Activated naive CD4-positive, alpha-beta T cell treated with anti-CD3 and anti-CD28 coated beads, Interleukin-2, amount 50 U/mL, for 24 hours (primary cell): ENCODE results near the gene PALD1.

Experiments
- H3K27ac Mint-ChIP-seq: one replicate; pipeline ENCODE4 v1.8.0; 2021; ENCODE audit warnings: mild to moderate bottlenecking, mixed read lengths
- H3K27me3 Mint-ChIP-seq: one replicate; pipeline ENCODE4 v1.8.0; 2021; ENCODE audit warnings: mixed read lengths
- H3K36me3 Mint-ChIP-seq: one replicate; pipeline ENCODE4 v1.8.0; 2021; ENCODE audit warnings: mixed read lengths
- H3K4me1 Mint-ChIP-seq: one replicate; pipeline ENCODE4 v1.8.0; 2021; ENCODE audit warnings: mixed read lengths
- H3K4me3 Mint-ChIP-seq: one replicate; pipeline ENCODE4 v1.8.0; 2021; ENCODE audit warnings: mild to moderate bottlenecking, mixed read lengths
- H3K9me3 Mint-ChIP-seq: one replicate; pipeline ENCODE4 v1.8.0; 2021; ENCODE audit warnings: mixed read lengths

The PALD1 gene

GRCh38 chr10:70445718-70446657, 32.6 kb upstream of the PALD1 start:
- peaks cover 1% of the 10 kb centered on the region for H3K4me1 Mint-ChIP-seq
- no peak overlapping the region for H3K4me3 Mint-ChIP-seq
- H3K27me3 Mint-ChIP-seq = peaks cover 9% of the 10 kb centered on the region
- H3K36me3 Mint-ChIP-seq = no peaks in the 10 kb centered on the region
- no peaks in the 10 kb centered on the region for H3K9me3 Mint-ChIP-seq
- H3K27ac Mint-ChIP-seq = no peak overlapping the region

- no peaks in the 10 kb centered on the region for H3K9me3 Mint-ChIP-seq
Measured at GRCh38 chr10:70448236-70448635, 30.3 kb upstream of the PALD1 start.

GRCh38 chr10:70455213-70455630, 23.3 kb upstream of the PALD1 start:
- no peak overlapping the region for H3K27ac Mint-ChIP-seq
- H3K9me3 Mint-ChIP-seq = no peaks in the 10 kb centered on the region
- peaks cover 12% of the 10 kb centered on the region for H3K27me3 Mint-ChIP-seq
- no peak overlapping the region for H3K4me3 Mint-ChIP-seq
- no peaks in the 10 kb centered on the region for H3K36me3 Mint-ChIP-seq
- H3K4me1 Mint-ChIP-seq = no peaks in the 10 kb centered on the region

More at GRCh38 chr10:70448236-70448635, 30.3 kb upstream of the PALD1 start:
- no peaks in the 10 kb centered on the region for H3K27me3 Mint-ChIP-seq
- H3K4me3 Mint-ChIP-seq = no peak overlapping the region
- no peaks in the 10 kb centered on the region for H3K36me3 Mint-ChIP-seq
- no peaks in the 10 kb centered on the region for H3K4me1 Mint-ChIP-seq
- H3K27ac Mint-ChIP-seq = no peak overlapping the region

GRCh38 chr10:70456164-70456563, 22.4 kb upstream of the PALD1 start:
- Mint-ChIP-seq H3K36me3 (no peaks in the 10 kb centered on the region), H3K4me3 (no peak overlapping the region), H3K4me1 (no peaks in the 10 kb centered on the region), H3K27ac (no peak overlapping the region), H3K9me3 (no peaks in the 10 kb centered on the region), H3K27me3 (peaks cover 15% of the 10 kb centered on the region)

- H3K4me3 Mint-ChIP-seq = no peak overlapping the region
- H3K9me3 Mint-ChIP-seq = no peaks in the 10 kb centered on the region
- no peaks in the 10 kb centered on the region for H3K4me1 Mint-ChIP-seq
- H3K27me3 Mint-ChIP-seq = peaks cover 15% of the 10 kb centered on the region
- no peak overlapping the region for H3K27ac Mint-ChIP-seq
- H3K36me3 Mint-ChIP-seq = no peaks in the 10 kb centered on the region
Measured at GRCh38 chr10:70457759-70458305, 20.7 kb upstream of the PALD1 start.

- Mint-ChIP-seq H3K9me3 (no peaks in the 10 kb centered on the region), H3K27ac (no peak overlapping the region), H3K4me1 (no peaks in the 10 kb centered on the region), H3K27me3 (peaks cover 15% of the 10 kb centered on the region), H3K4me3 (peak overlapping the region; percentile 52), H3K36me3 (no peaks in the 10 kb centered on the region)
Measured at GRCh38 chr10:70458329-70459060, 20.1 kb upstream of the PALD1 start.

GRCh38 chr10:70459061-70459773, 19.4 kb upstream of the PALD1 start:
- peaks cover 15% of the 10 kb centered on the region for H3K27me3 Mint-ChIP-seq
- H3K4me3 Mint-ChIP-seq = no peak overlapping the region
- no peak overlapping the region for H3K27ac Mint-ChIP-seq
- no peaks in the 10 kb centered on the region for H3K9me3 Mint-ChIP-seq
- no peaks in the 10 kb centered on the region for H3K4me1 Mint-ChIP-seq
- no peaks in the 10 kb centered on the region for H3K36me3 Mint-ChIP-seq

- peaks cover 15% of the 10 kb centered on the region for H3K27me3 Mint-ChIP-seq
- H3K36me3 Mint-ChIP-seq = no peaks in the 10 kb centered on the region
- no peak overlapping the region for H3K27ac Mint-ChIP-seq
- H3K4me1 Mint-ChIP-seq = no peaks in the 10 kb centered on the region
- H3K4me3 Mint-ChIP-seq = peak overlapping the region; percentile 70
- H3K9me3 Mint-ChIP-seq = no peaks in the 10 kb centered on the region
Measured at GRCh38 chr10:70459774-70460490, 18.6 kb upstream of the PALD1 start.

- Mint-ChIP-seq H3K27me3 (peaks cover 15% of the 10 kb centered on the region), H3K27ac (no peak overlapping the region), H3K4me1 (no peaks in the 10 kb centered on the region), H3K9me3 (no peaks in the 10 kb centered on the region), H3K36me3 (no peaks in the 10 kb centered on the region), H3K4me3 (no peak overlapping the region)
Measured at GRCh38 chr10:70461397-70462348, 16.9 kb upstream of the PALD1 start.

GRCh38 chr10:70462349-70462984, 16.1 kb upstream of the PALD1 start:
- Mint-ChIP-seq H3K36me3 (no peaks in the 10 kb centered on the region), H3K9me3 (no peaks in the 10 kb centered on the region), H3K27me3 (peaks cover 14% of the 10 kb centered on the region), H3K27ac (no peak overlapping the region), H3K4me1 (no peaks in the 10 kb centered on the region), H3K4me3 (no peak overlapping the region)

GRCh38 chr10:70465278-70465677, 13.3 kb upstream of the PALD1 start:
- no peaks in the 10 kb centered on the region for H3K9me3 Mint-ChIP-seq
- H3K27ac Mint-ChIP-seq = no peak overlapping the region
- H3K36me3 Mint-ChIP-seq = no peaks in the 10 kb centered on the region
- H3K27me3 Mint-ChIP-seq = peaks cover 3% of the 10 kb centered on the region
- no peak overlapping the region for H3K4me3 Mint-ChIP-seq
- no peaks in the 10 kb centered on the region for H3K4me1 Mint-ChIP-seq

GRCh38 chr10:70465832-70466231, 12.7 kb upstream of the PALD1 start:
- Mint-ChIP-seq H3K4me1 (no peaks in the 10 kb centered on the region), H3K4me3 (no peak overlapping the region), H3K9me3 (no peaks in the 10 kb centered on the region), H3K27me3 (no peaks in the 10 kb centered on the region), H3K36me3 (no peaks in the 10 kb centered on the region), H3K27ac (no peak overlapping the region)

GRCh38 chr10:70466951-70467350, 11.6 kb upstream of the PALD1 start:
- Mint-ChIP-seq H3K36me3 (no peaks in the 10 kb centered on the region), H3K27ac (no peak overlapping the region), H3K4me3 (no peak overlapping the region), H3K9me3 (no peaks in the 10 kb centered on the region), H3K27me3 (no peaks in the 10 kb centered on the region), H3K4me1 (no peaks in the 10 kb centered on the region)
